Measurements from ENCODE around the gene HMGCS1. TPM values are rescaled to one million over a fixed set of nuclear protein-coding genes. Genes with fewer than 3 reads are reported as not detected.

HMGCS1 gene
- polyA plus RNA-seq, 3 donors, result 6.0 to 10.9 (median 7.8) TPM

- Histone ChIP-seq H3K9ac (ENCODE audit: insufficient read depth, low read length, poor library complexity, severe bottlenecking) (no peak overlapping the region), H3K4me2 (replicated peaks; ENCODE audit: extremely low read depth, low read length, poor library complexity, severe bottlenecking) (no peak overlapping the region), H3K36me3 (replicated peaks in 1 of 2; ENCODE audit: control insufficient read depth in 1 of 2, insufficient read depth in 2 of 2, low read length in 2 of 2) (no peaks in the 10 kb centered on the region), H2AFZ (ENCODE audit: insufficient read depth, low read depth, low read length, poor library complexity, severe bottlenecking) (no peak overlapping the region), H3K4me3 (replicated peaks in 1 of 3; ENCODE audit: low read depth in 2 of 3, low read length in 3 of 3) (no peak overlapping the region), H3K4me1 (ENCODE audit: control insufficient read depth in 1 of 2, insufficient read depth in 2 of 2, low read length in 2 of 2) (no peaks in the 10 kb centered on the region), H4K20me1 (ENCODE audit: insufficient read depth, low read length) (no peaks in the 10 kb centered on the region), H3K27ac (ENCODE audit: low read depth in 1 of 2, low read length in 2 of 2) (no peak overlapping the region), H3K9me3 (replicated peaks in 1 of 2; ENCODE audit: control insufficient read depth in 1 of 2, insufficient read depth in 1 of 2, low read length in 2 of 2) (no peaks in the 10 kb centered on the region), H3K79me2 (ENCODE audit: insufficient read depth, low read length) (no peaks in the 10 kb centered on the region), H3K27me3 (ENCODE audit: control insufficient read depth in 2 of 2, insufficient read depth in 2 of 2, low read length in 2 of 2) (no peaks in the 10 kb centered on the region)
- Mint-ChIP-seq H3K9me3 (peaks cover 0 to 9% (median 3%) of the 10 kb centered on the region in 7 donors), H3K36me3 (no peaks in the 10 kb centered on the region), H3K4me1 (no peaks in the 10 kb centered on the region), H3K27me3 (ENCODE audit: low read depth in 3 of 3) (peaks cover 5 to 8% (median 7%) of the 10 kb centered on the region in 3 donors), H3K4me3 (no peak overlapping the region), H3K27ac (no peak overlapping the region)
- no peak for DNase-seq
- 83% methylated on average over 1 of the region's 1 CpG for WGBS (ENCODE audit: insufficient coverage)
- TF ChIP-seq CTCF (IDR thresholded peaks at IDR 0.05), result no peak
- intact Hi-C loops (cut with micrococcal nuclease), result no loop called here
These were observed 55.1 kb downstream of the HMGCS1 start for GRCh38 chr5:43258116-43258515.

GRCh38 chr5:43256261-43256966 lies 56.8 kb downstream of the HMGCS1 start:
- no peak for TF ChIP-seq CTCF (IDR thresholded peaks at IDR 0.05)
- Histone ChIP-seq H2AFZ (ENCODE audit: insufficient read depth, low read depth, low read length, poor library complexity, severe bottlenecking) (no peak overlapping the region), H3K9ac (ENCODE audit: insufficient read depth, low read length, poor library complexity, severe bottlenecking) (no peak overlapping the region), H3K4me1 (ENCODE audit: control insufficient read depth in 1 of 2, insufficient read depth in 2 of 2, low read length in 2 of 2) (no peaks in the 10 kb centered on the region), H3K27ac (ENCODE audit: low read depth in 1 of 2, low read length in 2 of 2) (no peak overlapping the region), H4K20me1 (ENCODE audit: insufficient read depth, low read length) (no peaks in the 10 kb centered on the region), H3K9me3 (replicated peaks in 1 of 2; ENCODE audit: control insufficient read depth in 1 of 2, insufficient read depth in 1 of 2, low read length in 2 of 2) (no peaks in the 10 kb centered on the region), H3K4me3 (replicated peaks in 1 of 3; ENCODE audit: low read depth in 2 of 3, low read length in 3 of 3) (no peak overlapping the region), H3K4me2 (replicated peaks; ENCODE audit: extremely low read depth, low read length, poor library complexity, severe bottlenecking) (no peak overlapping the region), H3K36me3 (replicated peaks in 1 of 2; ENCODE audit: control insufficient read depth in 1 of 2, insufficient read depth in 2 of 2, low read length in 2 of 2) (no peaks in the 10 kb centered on the region), H3K27me3 (ENCODE audit: control insufficient read depth in 2 of 2, insufficient read depth in 2 of 2, low read length in 2 of 2) (peaks cover 0 to 2% of the 10 kb centered on the region in 2 donors), H3K79me2 (ENCODE audit: insufficient read depth, low read length) (no peaks in the 10 kb centered on the region)
- Mint-ChIP-seq H3K9me3 (peaks cover 0 to 7% (median 0%) of the 10 kb centered on the region in 7 donors), H3K27me3 (ENCODE audit: low read depth in 3 of 3) (peaks cover 5% of the 10 kb centered on the region in 3 donors), H3K4me3 (no peak overlapping the region), H3K27ac (no peak overlapping the region), H3K4me1 (no peaks in the 10 kb centered on the region), H3K36me3 (no peaks in the 10 kb centered on the region)
- no peak for DNase-seq
- WGBS (ENCODE audit: insufficient coverage), result 100% methylated on average over 1 of the region's 2 CpGs
- intact Hi-C loops (cut with micrococcal nuclease), result no loop called here

Data from CD14-positive monocyte (primary cell).